ENCODE measurements around the gene PCBD1. TPM values are rescaled to one million over a fixed set of nuclear protein-coding genes. Genes with fewer than 3 reads are reported as not detected.
"Not testable (repeated sequence)": the region's sequence is repeated elsewhere in the genome, so short reads cannot be mapped to it uniquely, and the experiment has no call there.

PCBD1 gene
- total RNA-seq, 2 donors from 2014 or later = 67.6 to 78.2 TPM

- ATAC-seq = no peak
- intact Hi-C loops (cut with DNase I, micrococcal nuclease) = no loop called here
- no peak for DNase-seq
Measured at GRCh38 chr10:70885931-70886903, 2.1 kb downstream of the PCBD1 start.

GRCh38 chr10:70885481-70885880, 2.9 kb downstream of the PCBD1 start:
- no peak for ATAC-seq
- intact Hi-C loops (cut with DNase I, micrococcal nuclease) = no loop called here
- no peak for DNase-seq

- DNase-seq (no peak), ATAC-seq (no peak)
- intact Hi-C loops (cut with DNase I, micrococcal nuclease) = loop anchor here in 1 of 2 donors (5.0 kb wide), 1 partner anchor 67 kb away; the partner anchor contains the start of gene SGPL1
Measured at GRCh38 chr10:70884741-70885140, 3.6 kb downstream of the PCBD1 start.

- intact Hi-C loops (cut with DNase I, micrococcal nuclease) = loop anchor here in 1 of 2 donors (5.0 kb wide), 1 partner anchor 63 kb away; the partner anchor contains the start of gene SGPL1
- peak; percentile 93 for ATAC-seq
- peak; percentile 70 to 84 for DNase-seq
Measured at GRCh38 chr10:70880077-70880534, 8.3 kb downstream of the PCBD1 start.

GRCh38 chr10:70879207-70879606, 9.2 kb downstream of the PCBD1 start:
- DNase-seq = no peak
- peak; percentile 10 for ATAC-seq
- intact Hi-C loops (cut with DNase I, micrococcal nuclease) = loop anchor here in 1 of 2 donors (5.0 kb wide), 1 partner anchor 62 kb away; the partner anchor contains the start of gene SGPL1

- ATAC-seq (no peak), DNase-seq (no peak)
- intact Hi-C loops (cut with DNase I, micrococcal nuclease) = no loop called here
Measured at GRCh38 chr10:70874061-70874460, 14.3 kb downstream of the PCBD1 start.

GRCh38 chr10:70872291-70872690, 16.1 kb downstream of the PCBD1 start:
- ATAC-seq (peak; percentile 29), DNase-seq (no peak)
- intact Hi-C loops (cut with DNase I, micrococcal nuclease) = no loop called here

- intact Hi-C loops (cut with DNase I, micrococcal nuclease) = loop anchor here in 1 of 2 donors (5.0 kb wide), 1 partner anchor 54 kb away; no protein-coding TSS in a partner anchor
- DNase-seq (no peak), ATAC-seq (peak; percentile 18)
Measured at GRCh38 chr10:70866424-70866823, 21.9 kb downstream of the PCBD1 start.

GRCh38 chr10:70864935-70865334, 23.4 kb downstream of the PCBD1 start:
- ATAC-seq (no peak), DNase-seq (no peak)
- intact Hi-C loops (cut with DNase I, micrococcal nuclease) = loop anchor here in 1 of 2 donors (5.0 kb wide), 1 partner anchor 53 kb away; no protein-coding TSS in a partner anchor

GRCh38 chr10:70863470-70864160, 24.8 kb downstream of the PCBD1 start:
- ATAC-seq = no peak

GRCh38 chr10:70861495-70862197, 26.7 kb downstream of the PCBD1 start:
- ATAC-seq; intact Hi-C loops (cut with DNase I, micrococcal nuclease); DNase-seq: not testable (repeated sequence)

More at GRCh38 chr10:70863470-70864160, 24.8 kb downstream of the PCBD1 start:
- intact Hi-C loops (cut with DNase I, micrococcal nuclease) = no loop called here
- DNase-seq = no peak

GRCh38 chr10:70858759-70859158, 29.6 kb downstream of the PCBD1 start:
- DNase-seq (no peak), ATAC-seq (no peak)
- intact Hi-C loops (cut with DNase I, micrococcal nuclease) = no loop called here

- no peak for DNase-seq
- ATAC-seq = no peak
- intact Hi-C loops (cut with DNase I, micrococcal nuclease) = no loop called here
Measured at GRCh38 chr10:70856454-70856853, 31.9 kb downstream of the PCBD1 start.

GRCh38 chr10:70853457-70853856, 34.9 kb downstream of the PCBD1 start:
- DNase-seq = no peak
- no peak for ATAC-seq
- intact Hi-C loops (cut with DNase I, micrococcal nuclease) = no loop called here

GRCh38 chr10:70853038-70853437, 35.3 kb downstream of the PCBD1 start:
- DNase-seq (no peak), ATAC-seq (no peak)
- intact Hi-C loops (cut with DNase I, micrococcal nuclease) = no loop called here

GRCh38 chr10:70851597-70852475, 36.5 kb downstream of the PCBD1 start:
- DNase-seq = no peak
- ATAC-seq = peak; percentile 81
- intact Hi-C loops (cut with DNase I, micrococcal nuclease) = no loop called here

- ATAC-seq (no peak), DNase-seq (no peak)
- intact Hi-C loops (cut with DNase I, micrococcal nuclease) = no loop called here
Measured at GRCh38 chr10:70850097-70850496, 38.3 kb downstream of the PCBD1 start.

GRCh38 chr10:70849582-70850016, 38.8 kb downstream of the PCBD1 start:
- no peak for ATAC-seq
- intact Hi-C loops (cut with DNase I, micrococcal nuclease) = no loop called here
- no peak for DNase-seq

Measured in left colon (tissue), 2 donors.